ENCODE results near the gene NCOA6. TPM values are rescaled to one million over a fixed set of nuclear protein-coding genes. Genes with fewer than 3 reads are reported as not detected.

The NCOA6 gene
- total RNA-seq, 1 donor from 2014 or later: 29.1 TPM

GRCh38 chr20:34859367-34859766, 33.9 kb upstream of the NCOA6 start:
- Mint-ChIP-seq H3K27me3 (ENCODE audit: low read depth) (no peaks in the 10 kb centered on the region), H3K4me3 (ENCODE audit: low read depth) (no peak overlapping the region), H3K9me3 (no peaks in the 10 kb centered on the region), H3K36me3 (ENCODE audit: low read depth) (peaks cover 4% of the 10 kb centered on the region), H3K4me1 (ENCODE audit: low read depth) (no peaks in the 10 kb centered on the region), H3K27ac (no peak overlapping the region)
- no peak for DNase-seq (ENCODE audit: low spot score)
- intact Hi-C loops (cut with micrococcal nuclease): no loop called here

- Mint-ChIP-seq H3K36me3 (ENCODE audit: low read depth) (peaks cover 6% of the 10 kb centered on the region), H3K4me1 (ENCODE audit: low read depth) (peaks cover 1% of the 10 kb centered on the region), H3K27ac (no peak overlapping the region), H3K9me3 (no peaks in the 10 kb centered on the region), H3K4me3 (ENCODE audit: low read depth) (no peak overlapping the region), H3K27me3 (ENCODE audit: low read depth) (no peaks in the 10 kb centered on the region)
- no peak for DNase-seq (ENCODE audit: low spot score)
- intact Hi-C loops (cut with micrococcal nuclease): no loop called here
Observed at GRCh38 chr20:34852298-34852697, 26.8 kb upstream of the NCOA6 start.

GRCh38 chr20:34850969-34851368, 25.5 kb upstream of the NCOA6 start:
- H3K9me3 Mint-ChIP-seq: no peaks in the 10 kb centered on the region
- DNase-seq (ENCODE audit: low spot score): no peak
- H3K4me3 Mint-ChIP-seq (ENCODE audit: low read depth): no peak overlapping the region
- peaks cover 6% of the 10 kb centered on the region for H3K36me3 Mint-ChIP-seq (ENCODE audit: low read depth)
- no peaks in the 10 kb centered on the region for H3K27me3 Mint-ChIP-seq (ENCODE audit: low read depth)
- no peak overlapping the region for H3K27ac Mint-ChIP-seq
- H3K4me1 Mint-ChIP-seq (ENCODE audit: low read depth): peaks cover 1% of the 10 kb centered on the region
- intact Hi-C loops (cut with micrococcal nuclease): no loop called here

GRCh38 chr20:34849778-34850177, 24.3 kb upstream of the NCOA6 start:
- intact Hi-C loops (cut with micrococcal nuclease): no loop called here
- H3K4me1 Mint-ChIP-seq (ENCODE audit: low read depth): peaks cover 1% of the 10 kb centered on the region
- DNase-seq (ENCODE audit: low spot score): no peak
- H3K27ac Mint-ChIP-seq: no peak overlapping the region
- H3K27me3 Mint-ChIP-seq (ENCODE audit: low read depth): no peaks in the 10 kb centered on the region
- peaks cover 6% of the 10 kb centered on the region for H3K36me3 Mint-ChIP-seq (ENCODE audit: low read depth)
- H3K9me3 Mint-ChIP-seq: no peaks in the 10 kb centered on the region
- no peak overlapping the region for H3K4me3 Mint-ChIP-seq (ENCODE audit: low read depth)

- intact Hi-C loops (cut with micrococcal nuclease): no loop called here
- no peaks in the 10 kb centered on the region for H3K27me3 Mint-ChIP-seq (ENCODE audit: low read depth)
- no peak for DNase-seq (ENCODE audit: low spot score)
- H3K9me3 Mint-ChIP-seq: no peaks in the 10 kb centered on the region
- H3K4me3 Mint-ChIP-seq (ENCODE audit: low read depth): no peak overlapping the region
- peaks cover 6% of the 10 kb centered on the region for H3K36me3 Mint-ChIP-seq (ENCODE audit: low read depth)
- H3K27ac Mint-ChIP-seq: no peak overlapping the region
- H3K4me1 Mint-ChIP-seq (ENCODE audit: low read depth): peaks cover 1% of the 10 kb centered on the region
Observed at GRCh38 chr20:34848597-34848996, 23.1 kb upstream of the NCOA6 start.

- Mint-ChIP-seq H3K27ac (no peak overlapping the region), H3K4me1 (ENCODE audit: low read depth) (peaks cover 1% of the 10 kb centered on the region), H3K36me3 (ENCODE audit: low read depth) (no peaks in the 10 kb centered on the region), H3K27me3 (ENCODE audit: low read depth) (peaks cover 18% of the 10 kb centered on the region), H3K4me3 (ENCODE audit: low read depth) (no peak overlapping the region), H3K9me3 (no peaks in the 10 kb centered on the region)
- no peak for DNase-seq (ENCODE audit: low spot score)
- intact Hi-C loops (cut with micrococcal nuclease): no loop called here
Observed at GRCh38 chr20:34843421-34843820, 18.0 kb upstream of the NCOA6 start.

- Mint-ChIP-seq H3K27me3 (ENCODE audit: low read depth) (peaks cover 18% of the 10 kb centered on the region), H3K9me3 (no peaks in the 10 kb centered on the region), H3K36me3 (ENCODE audit: low read depth) (no peaks in the 10 kb centered on the region), H3K4me3 (ENCODE audit: low read depth) (no peak overlapping the region), H3K4me1 (ENCODE audit: low read depth) (no peaks in the 10 kb centered on the region), H3K27ac (no peak overlapping the region)
- intact Hi-C loops (cut with micrococcal nuclease): no loop called here
- DNase-seq (ENCODE audit: low spot score): no peak
Observed at GRCh38 chr20:34842143-34842542, 16.7 kb upstream of the NCOA6 start.

GRCh38 chr20:34834459-34834893, 9.0 kb upstream of the NCOA6 start:
- H3K36me3 Mint-ChIP-seq (ENCODE audit: low read depth): no peaks in the 10 kb centered on the region
- DNase-seq (ENCODE audit: low spot score): no peak
- H3K27ac Mint-ChIP-seq: no peak overlapping the region
- intact Hi-C loops (cut with micrococcal nuclease): loop anchor here (2.0 kb wide), 1 partner anchor 120 kb away; the partner anchor contains the start of genes GSS and MYH7B
- H3K4me3 Mint-ChIP-seq (ENCODE audit: low read depth): no peak overlapping the region
- no peaks in the 10 kb centered on the region for H3K9me3 Mint-ChIP-seq
- H3K4me1 Mint-ChIP-seq (ENCODE audit: low read depth): peaks cover 4% of the 10 kb centered on the region
- peaks cover 22% of the 10 kb centered on the region for H3K27me3 Mint-ChIP-seq (ENCODE audit: low read depth)

- H3K9me3 Mint-ChIP-seq: no peaks in the 10 kb centered on the region
- H3K4me3 Mint-ChIP-seq (ENCODE audit: low read depth): no peak overlapping the region
- H3K4me1 Mint-ChIP-seq (ENCODE audit: low read depth): peaks cover 7% of the 10 kb centered on the region
- intact Hi-C loops (cut with micrococcal nuclease): no loop called here
- H3K27me3 Mint-ChIP-seq (ENCODE audit: low read depth): peaks cover 23% of the 10 kb centered on the region
- no peak overlapping the region for H3K27ac Mint-ChIP-seq
- H3K36me3 Mint-ChIP-seq (ENCODE audit: low read depth): no peaks in the 10 kb centered on the region
- DNase-seq (ENCODE audit: low spot score): no peak
Observed at GRCh38 chr20:34831936-34832335, 6.5 kb upstream of the NCOA6 start.

- DNase-seq (ENCODE audit: low spot score): no peak
- Mint-ChIP-seq H3K4me1 (ENCODE audit: low read depth) (peaks cover 14% of the 10 kb centered on the region), H3K9me3 (no peaks in the 10 kb centered on the region), H3K27ac (no peak overlapping the region), H3K27me3 (ENCODE audit: low read depth) (peaks cover 21% of the 10 kb centered on the region), H3K4me3 (ENCODE audit: low read depth) (no peak overlapping the region), H3K36me3 (ENCODE audit: low read depth) (peaks cover 3% of the 10 kb centered on the region)
- intact Hi-C loops (cut with micrococcal nuclease): loop anchor here (10.0 kb wide), 2 partner anchors 266 to 586 kb away; partner anchors contain the start of genes TRPC4AP and UQCC1
Observed at GRCh38 chr20:34829191-34829590, 3.7 kb upstream of the NCOA6 start.

GRCh38 chr20:34824806-34825529, 483 bp downstream of the NCOA6 start:
- no peaks in the 10 kb centered on the region for H3K9me3 Mint-ChIP-seq
- H3K27ac Mint-ChIP-seq: peak overlapping the region; percentile 94
- H3K4me3 Mint-ChIP-seq (ENCODE audit: low read depth): peak overlapping the region; percentile 98
- peaks cover 13% of the 10 kb centered on the region for H3K36me3 Mint-ChIP-seq (ENCODE audit: low read depth)
- peaks cover 7% of the 10 kb centered on the region for H3K27me3 Mint-ChIP-seq (ENCODE audit: low read depth)
- peaks cover 29% of the 10 kb centered on the region for H3K4me1 Mint-ChIP-seq (ENCODE audit: low read depth)
- intact Hi-C loops (cut with micrococcal nuclease): loop anchor here (2.0 to 10.0 kb wide), 5 partner anchors 52 to 590 kb away; partner anchors contain the start of genes ACSS2, EDEM2, GSS and MYH7B
- peak; percentile 62 for DNase-seq (ENCODE audit: low spot score)

GRCh38 chr20:34824452-34824805, 1.0 kb downstream of the NCOA6 start:
- H3K36me3 Mint-ChIP-seq (ENCODE audit: low read depth): peaks cover 13% of the 10 kb centered on the region
- H3K27ac Mint-ChIP-seq: peak overlapping the region; percentile 94
- H3K9me3 Mint-ChIP-seq: no peaks in the 10 kb centered on the region
- peaks cover 29% of the 10 kb centered on the region for H3K4me1 Mint-ChIP-seq (ENCODE audit: low read depth)
- intact Hi-C loops (cut with micrococcal nuclease): loop anchor here (2.0 to 10.0 kb wide), 5 partner anchors 52 to 590 kb away; partner anchors contain the start of genes ACSS2, EDEM2, GSS and MYH7B
- peaks cover 7% of the 10 kb centered on the region for H3K27me3 Mint-ChIP-seq (ENCODE audit: low read depth)
- peak overlapping the region; percentile 98 for H3K4me3 Mint-ChIP-seq (ENCODE audit: low read depth)
- DNase-seq (ENCODE audit: low spot score): peak; percentile 70

- Mint-ChIP-seq H3K9me3 (no peaks in the 10 kb centered on the region), H3K27ac (peak overlapping the region; percentile 94), H3K36me3 (ENCODE audit: low read depth) (peaks cover 13% of the 10 kb centered on the region), H3K27me3 (ENCODE audit: low read depth) (peaks cover 7% of the 10 kb centered on the region), H3K4me3 (ENCODE audit: low read depth) (peak overlapping the region; percentile 98), H3K4me1 (ENCODE audit: low read depth) (peaks cover 29% of the 10 kb centered on the region)
- DNase-seq (ENCODE audit: low spot score): no peak
- intact Hi-C loops (cut with micrococcal nuclease): loop anchor here (2.0 to 10.0 kb wide), 5 partner anchors 53 to 591 kb away; partner anchors contain the start of genes ACSS2, EDEM2, GSS and MYH7B
Observed at GRCh38 chr20:34824026-34824425, 1.4 kb downstream of the NCOA6 start.
